Testis (tissue), 2 donors: ENCODE data around the gene GRIA3.

Experiments
- CTCF ChIP-seq, 3 experiments: fragments of 450-650 bp in 2 of 3; fragments of 200-600 bp in 1 of 3; sonication (generic) in 1 of 3; IDR thresholded peaks; one replicate each; pipeline ENCODE4 v1.5.1; 2016 to 2019; ENCODE audit warnings: antibody characterized with exemption in 3 of 3, mild to moderate bottlenecking in 2 of 3, moderate library complexity in 1 of 3
- POLR2A ChIP-seq: fragments of 450-650 bp; IDR thresholded peaks from one replicate; pipeline ENCODE4 v1.6.1; 2017; ENCODE audit warnings: antibody characterized with exemption, mild to moderate bottlenecking, moderate library complexity

- TF ChIP-seq CTCF (IDR thresholded peaks at IDR 0.05) = no peak
- TF ChIP-seq POLR2A = no peak
Measured at GRCh38 chrX:123181233-123181914, 2.7 kb upstream of the GRIA3 start.
